Stimulated activated CD8-positive, alpha-beta memory T cell treated with anti-CD3 and anti-CD28 coated beads, Interleukin-15, amount 100 ng/mL, for 48 hours (primary cell): Measurements from ENCODE around the gene CST2.
"Not testable (repeated sequence)": the region's sequence is repeated elsewhere in the genome, so short reads cannot be mapped to it uniquely, and the experiment has no call there.

Experiments used
- DNase-seq, 2 donors: peaks; one replicate each; pipeline ENCODE4 v3.0.0-alpha.2; 2020; ENCODE audit warnings: low read depth in 2 of 2

CST2 gene

GRCh38 chr20:23810349-23810748, 16.2 kb downstream of the CST2 start:
- not testable (repeated sequence) for DNase-seq

DNA sequence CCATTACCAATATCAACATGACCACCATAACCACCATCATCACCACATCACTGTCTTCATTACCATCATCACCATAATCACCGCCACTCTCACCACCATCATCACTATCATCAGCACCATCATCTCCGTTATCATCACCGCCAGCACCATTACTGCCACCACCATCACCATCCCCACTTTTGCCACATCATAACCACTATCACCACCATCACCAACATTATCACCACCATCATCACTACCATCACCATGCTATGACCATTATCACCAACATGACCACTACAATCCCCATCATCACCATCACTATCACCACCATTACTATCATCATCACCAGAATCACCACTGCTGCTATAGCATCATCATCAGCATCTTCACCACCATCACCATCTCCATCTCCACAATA, 25.7 kb downstream of the CST2 start:
- no peak for DNase-seq

- DNase-seq = peak; percentile 12 to 25
These were observed 27.2 kb downstream of the CST2 start for GRCh38 chr20:23799216-23799847.

DNA sequence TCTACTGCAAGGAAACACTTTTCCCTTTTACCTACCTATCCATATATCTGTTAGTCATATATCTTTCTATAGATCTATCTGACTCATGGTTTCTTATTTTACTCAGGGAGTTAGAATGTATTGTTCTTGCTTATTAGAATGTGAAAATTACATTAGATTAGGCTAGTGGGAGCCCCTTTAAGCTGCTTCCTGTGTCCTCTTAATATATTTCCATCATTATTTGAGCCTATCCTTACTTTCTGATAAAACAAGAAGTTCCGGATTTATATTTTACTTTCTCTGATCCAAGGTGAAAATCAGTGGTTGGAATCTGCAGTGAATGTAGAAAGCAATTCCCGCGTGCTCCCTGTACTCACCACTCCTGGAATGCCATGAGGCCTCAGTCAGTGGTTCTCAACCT, 31.0 kb downstream of the CST2 start:
- DNase-seq = no peak

DNA sequence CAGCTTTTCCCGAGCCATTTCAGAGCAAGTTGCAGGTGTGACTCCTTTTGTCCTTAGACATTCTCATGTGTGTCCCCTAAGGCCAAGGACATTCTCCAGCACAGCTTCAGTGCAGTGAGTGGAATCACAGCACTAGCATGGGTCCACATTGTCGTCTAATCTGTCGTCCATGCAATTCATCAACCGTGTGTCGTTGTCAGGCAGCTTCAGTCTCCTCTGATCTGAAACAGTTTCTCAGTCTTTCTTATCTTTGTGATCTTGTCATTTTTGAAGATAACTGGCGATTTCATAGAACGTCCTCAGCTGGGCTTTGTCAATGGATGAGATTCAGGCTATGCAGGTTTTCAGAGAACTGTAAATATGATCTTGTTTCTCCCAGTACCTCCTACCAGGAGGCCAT, 31.7 kb downstream of the CST2 start:
- DNase-seq = no peak

DNA sequence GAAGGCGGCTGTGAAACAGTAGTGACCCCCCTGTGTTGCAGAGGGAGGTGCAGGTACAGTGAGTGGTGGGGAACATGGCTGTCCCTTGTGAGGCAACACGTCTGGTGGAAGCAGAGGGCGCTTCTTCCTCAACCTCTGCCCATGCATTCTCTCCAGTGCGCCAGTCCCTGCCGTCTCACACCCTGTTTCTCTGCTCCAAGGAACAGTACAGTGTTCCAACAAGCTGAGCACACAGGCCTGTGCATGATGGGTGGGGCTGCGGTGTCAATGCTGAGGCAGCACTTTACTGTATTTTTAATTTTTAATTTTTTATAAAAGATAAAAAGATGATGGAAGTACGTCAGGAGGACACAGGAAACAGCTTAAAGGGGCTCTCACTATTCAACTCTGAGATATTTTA, 32.5 kb downstream of the CST2 start:
- DNase-seq = no peak

- DNase-seq = no peak
These were observed 43.1 kb downstream of the CST2 start for GRCh38 chr20:23783447-23783846.

DNA sequence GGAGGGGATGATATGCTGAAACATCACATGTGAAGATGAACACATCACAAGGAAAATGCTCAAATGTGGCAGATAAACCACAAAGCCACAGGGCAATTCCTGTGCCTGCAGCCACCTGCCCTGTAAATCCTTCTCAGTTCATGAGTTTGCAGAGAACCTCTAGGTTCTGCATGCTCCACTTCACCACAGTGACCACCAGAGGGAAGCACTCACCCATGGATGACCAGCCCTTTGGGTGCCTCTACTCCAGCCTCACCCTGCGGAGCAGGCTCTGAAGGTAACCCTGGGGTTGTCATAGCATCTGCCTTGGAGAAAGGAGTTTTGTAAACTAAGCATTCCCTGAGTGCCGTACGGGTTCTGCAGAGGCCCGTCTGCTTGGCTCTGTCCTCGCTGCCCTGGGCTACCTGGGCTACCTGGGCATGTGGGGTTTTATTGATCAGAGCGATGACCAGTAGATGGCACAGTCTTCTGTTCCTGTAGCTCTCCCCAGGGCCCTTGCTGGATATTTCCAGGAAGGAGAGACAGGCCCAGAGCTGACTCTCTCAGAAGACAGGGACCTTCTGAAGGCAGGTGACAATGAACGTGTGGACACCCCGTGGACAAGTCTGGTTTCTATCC, 44.1 kb downstream of the CST2 start:
- no peak for DNase-seq

- DNase-seq = not testable (repeated sequence)
These were observed 47.9 kb downstream of the CST2 start for GRCh38 chr20:23778676-23779075.

GRCh38 chr20:23777380-23777779, 49.1 kb downstream of the CST2 start:
- DNase-seq = not testable (repeated sequence)

GRCh38 chr20:23776067-23776771, 50.3 kb downstream of the CST2 start:
- no peak for DNase-seq

- no peak for DNase-seq
These were observed 52.4 kb downstream of the CST2 start for GRCh38 chr20:23774081-23774480.
